Lower leg skin (tissue), 3 donors: ENCODE results near the gene CNPPD1.

Source experiments
- CTCF ChIP-seq, 3 donors: fragments of 450-650 bp; IDR thresholded peaks; one replicate each; pipeline ENCODE4 v1.5.1; 2016; ENCODE audit warnings: antibody characterized with exemption in 3 of 3, mild to moderate bottlenecking in 3 of 3, moderate library complexity in 2 of 3
- POLR2A ChIP-seq, 2 donors: fragments of 450-650 bp; IDR thresholded peaks; one replicate each; pipeline ENCODE4 v1.6.1; 2016 to 2017; ENCODE audit warnings: antibody characterized with exemption in 2 of 2, mild to moderate bottlenecking in 1 of 2, moderate library complexity in 1 of 2

- TF ChIP-seq CTCF (IDR thresholded peaks at IDR 0.05), result no peak
- TF ChIP-seq POLR2A (IDR thresholded peaks at IDR 0.05), result no peak
These were observed 32.8 kb upstream of the CNPPD1 start for GRCh38 chr2:219209236-219210195.
